HepG2 (cell line): ENCODE results near the gene ANKRD35. TPM values are rescaled to one million over a fixed set of nuclear protein-coding genes. Genes with fewer than 3 reads are reported as not detected.

Source experiments
- ATAC-seq: fragments of 200-7000 bp; cut with Tn5 transposase; 3 replicates; pipeline ENCODE4 v1.9.1; 2020; ENCODE audit warnings: mild to moderate bottlenecking, moderate library complexity
- BruUV-seq: library from RNA; stranded (reverse); fragments of 400-500 nt; replicated peaks from 2 replicates; lab custom pipeline; 2021; lab: Mats Ljungman, UMichigan
- CTCF ChIA-PET: fragments of 300-600 bp; formaldehyde crosslinking; extraction: SDS; loops from one replicate; lab custom pipeline; 2021; ENCODE audit warnings: low total read pairs, inconsistent platforms, low intra/inter-chr PET ratio; lab: Yijun Ruan, JAX
- POLR2A ChIA-PET: fragments of 350-600 bp; sonication (Branson Sonifier 250); formaldehyde crosslinking; loops from one replicate; lab custom pipeline; 2020; ENCODE audit warnings: antibody characterized with exemption, inconsistent platforms; lab: Yijun Ruan, JAX
- DNase-seq: peaks from one replicate; pipeline ENCODE4 v3.0.0-alpha.2; 2015; ENCODE audit warnings: low spot score
- FAIRE-seq: peaks from 3 replicates; lab custom pipeline; 2011; peaks lifted over from hg19 to GRCh38; lab: Jason Lieb, UNC
- H2AFZ ChIP-seq: one replicate; pipeline ENCODE4 v1.6.1; 2011; ENCODE audit warnings: low read length, inconsistent platforms
- H3K27ac ChIP-seq: fragments of 300-600 bp; 3 replicates; pipeline ENCODE4 v1.8.0; 2011; ENCODE audit warnings: mixed run types, mild to moderate bottlenecking, mixed read lengths, low read length, inconsistent platforms; ENCODE audit not compliant: insufficient read depth; ENCODE audit errors: extremely low read length
- H3K27me3 ChIP-seq, 2 experiments: fragments of 200-600 bp in 1 of 2; 2 replicates in 1 of 2; 3 replicates in 1 of 2; pipeline versions ENCODE4 v1.6.0 to v1.8.0; 2011; ENCODE audit warnings: low read length in 2 of 2, mild to moderate bottlenecking in 2 of 2, moderate library complexity in 2 of 2, inconsistent platforms in 1 of 2; ENCODE audit not compliant: insufficient read depth in 2 of 2, control insufficient read depth in 1 of 2
- H3K36me3 ChIP-seq, 2 experiments: fragments of 200-600 bp in 1 of 2; replicated peaks in 1 of 2; 2 replicates in 1 of 2; 3 replicates in 1 of 2; pipeline versions ENCODE4 v1.5.1 to v1.8.0; 2011; ENCODE audit warnings: low read length in 2 of 2, inconsistent platforms in 1 of 2; ENCODE audit not compliant: insufficient read depth in 2 of 2, control insufficient read depth in 1 of 2
- H3K4me1 ChIP-seq: 2 replicates; pipeline ENCODE4 v1.5.1; 2012; ENCODE audit warnings: low read length, inconsistent platforms; ENCODE audit not compliant: insufficient read depth
- H3K4me2 ChIP-seq: 2 replicates; pipeline ENCODE4 v1.6.0; 2011; ENCODE audit warnings: low read depth, low read length, inconsistent platforms
- H3K4me3 ChIP-seq, 3 experiments: fragments of 200-600 bp in 1 of 3; sonication (generic), shearing (Covaris generic) in 1 of 3; replicated peaks in 1 of 3; 2 replicates each; pipeline ENCODE4 v1.5.1; 2011 to 2016; ENCODE audit warnings: low read length in 3 of 3, inconsistent platforms in 2 of 3, low read depth in 2 of 3, mild to moderate bottlenecking in 2 of 3, control low read depth in 1 of 3, mixed read lengths in 1 of 3; ENCODE audit not compliant: insufficient read depth in 1 of 3
- H3K79me2 ChIP-seq: one replicate; pipeline ENCODE4 v1.6.1; 2011; ENCODE audit warnings: low read length, inconsistent platforms; ENCODE audit not compliant: insufficient read depth
- H3K9ac ChIP-seq: 2 replicates; pipeline ENCODE4 v1.6.0; 2011; ENCODE audit warnings: mild to moderate bottlenecking, low read depth, low read length, inconsistent platforms; ENCODE audit not compliant: insufficient read depth
- H3K9me3 ChIP-seq: 2 replicates; pipeline ENCODE4 v1.5.1; 2012; ENCODE audit warnings: mild to moderate bottlenecking, low read length
- H4K20me1 ChIP-seq: 2 replicates; pipeline ENCODE4 v1.6.0; 2011; ENCODE audit warnings: inconsistent platforms, mild to moderate bottlenecking, low read length, moderate library complexity; ENCODE audit not compliant: insufficient read depth
- ARHGAP35 ChIP-seq: sonication (generic); formaldehyde crosslinking; IDR thresholded peaks from 2 replicates; pipeline ENCODE4 v1.9.0; 2022; ENCODE audit warnings: mild to moderate bottlenecking, inconsistent platforms, moderate library complexity, missing genetic modification reagents, borderline replicate concordance
- CEBPG ChIP-seq: IDR thresholded peaks from 2 replicates; pipeline ENCODE4 v1.6.1; 2016
- DNMT3B ChIP-seq: conservative IDR thresholded peaks from 2 replicates; pipeline ENCODE4 v1.6.1; 2016; ENCODE audit warnings: missing biosample characterization, control low read depth
- GTF2F1 ChIP-seq: fragments of 150-350 bp; IDR thresholded peaks from 2 replicates; pipeline ENCODE4 v1.6.1; 2014; ENCODE audit warnings: low read length
- ISX ChIP-seq: sonication (generic); formaldehyde crosslinking; conservative IDR thresholded peaks from 2 replicates; pipeline ENCODE4 v1.5.0; 2020; ENCODE audit warnings: missing genetic modification reagents
- KAT7 ChIP-seq: IDR thresholded peaks from 2 replicates; pipeline ENCODE4 v1.6.1; 2018; ENCODE audit warnings: borderline replicate concordance, missing compliant biosample characterization
- MBNL3 ChIP-seq: fragments of 250-450 bp; sonication (Bioruptor Pico); conservative IDR thresholded peaks from 2 replicates; pipeline ENCODE4 v1.8.0; 2022; ENCODE audit warnings: mild to moderate bottlenecking, inconsistent platforms
- NR1H2 ChIP-seq: sonication (generic); formaldehyde crosslinking; IDR thresholded peaks from 2 replicates; pipeline ENCODE4 v1.8.1; 2022; ENCODE audit warnings: low read depth, missing genetic modification reagents, borderline replicate concordance
- SNAPC2 ChIP-seq: sonication (generic); formaldehyde crosslinking; IDR thresholded peaks from 2 replicates; pipeline ENCODE4 v1.8.1; 2022; ENCODE audit warnings: mild to moderate bottlenecking, missing genetic modification reagents
- ZNF777 ChIP-seq: sonication (generic); formaldehyde crosslinking; IDR thresholded peaks from 2 replicates; pipeline ENCODE4 v1.4.0; 2020; ENCODE audit warnings: missing genetic modification reagents
- WGBS: methylation state at CpG from one replicate; pipeline ENCODE4 v1.1.6; 2017; ENCODE audit warnings: low lambda C conversion rate; 5-methylcytosine and 5-hydroxymethylcytosine counted together
- in situ Hi-C: cut with HindIII; loops from 2 replicates; pipeline ENCODE4 v1.10.0; 2017; ENCODE audit warnings: low pct_unique_long_range_greater_than_20kb; ENCODE audit not compliant: extremely low pct_ligation_motif_present
- intact Hi-C: fragments of 100-400 bp; cut with micrococcal nuclease; formaldehyde crosslinking; loops from one replicate; pipeline ENCODE4 v1.10.0; 2022; ENCODE audit not compliant: unreplicated experiment
- polyA plus RNA-seq, 8 experiments: library from polyadenylated mRNA; depleted of rRNA in 3 of 8; stranded (reverse) in 7 of 8; unstranded in 1 of 8; fragments of >200 nt; fragmentation: Illumina TruSeq in 4 of 8; extraction: Trizol in 4 of 8; gene quantifications; 2 replicates each; pipeline versions ENCODE4 v1.2.1 to v1.2.3, GENCODE V29; 2011 to 2016; ENCODE audit warnings: low read depth in 4 of 8, missing spikeins in 1 of 8, mixed read lengths in 1 of 8; ENCODE audit not compliant: insufficient read depth in 1 of 8
- total RNA-seq, 5 experiments: library from RNA; depleted of rRNA; stranded (reverse); fragments of >200 nt; fragmentation: Illumina TruSeq; extraction: Trizol; gene quantifications; 2 replicates each; pipeline ENCODE4 v1.2.3, GENCODE V29; 2016; ENCODE audit warnings: low read depth in 1 of 5
- TF ChIP-seq, protein P1 (sequence below): sonication (generic); formaldehyde crosslinking; IDR thresholded peaks from 2 replicates; pipeline ENCODE4 v1.4.0; 2020; ENCODE audit warnings: missing genetic modification reagents, borderline replicate concordance
- TF ChIP-seq, protein P2 (sequence below): sonication (generic); formaldehyde crosslinking; IDR thresholded peaks from 2 replicates; pipeline ENCODE4 v1.4.0; 2020; ENCODE audit warnings: missing genetic modification reagents; ENCODE audit errors: not compliant biosample characterization

Gene ANKRD35
- total and polyA plus RNA-seq, 2 of the 13 experiments (the other 11 are each of a cell fraction or from before 2014, with no cell fraction given), result 0.02 TPM; not detected in 1

DNA sequence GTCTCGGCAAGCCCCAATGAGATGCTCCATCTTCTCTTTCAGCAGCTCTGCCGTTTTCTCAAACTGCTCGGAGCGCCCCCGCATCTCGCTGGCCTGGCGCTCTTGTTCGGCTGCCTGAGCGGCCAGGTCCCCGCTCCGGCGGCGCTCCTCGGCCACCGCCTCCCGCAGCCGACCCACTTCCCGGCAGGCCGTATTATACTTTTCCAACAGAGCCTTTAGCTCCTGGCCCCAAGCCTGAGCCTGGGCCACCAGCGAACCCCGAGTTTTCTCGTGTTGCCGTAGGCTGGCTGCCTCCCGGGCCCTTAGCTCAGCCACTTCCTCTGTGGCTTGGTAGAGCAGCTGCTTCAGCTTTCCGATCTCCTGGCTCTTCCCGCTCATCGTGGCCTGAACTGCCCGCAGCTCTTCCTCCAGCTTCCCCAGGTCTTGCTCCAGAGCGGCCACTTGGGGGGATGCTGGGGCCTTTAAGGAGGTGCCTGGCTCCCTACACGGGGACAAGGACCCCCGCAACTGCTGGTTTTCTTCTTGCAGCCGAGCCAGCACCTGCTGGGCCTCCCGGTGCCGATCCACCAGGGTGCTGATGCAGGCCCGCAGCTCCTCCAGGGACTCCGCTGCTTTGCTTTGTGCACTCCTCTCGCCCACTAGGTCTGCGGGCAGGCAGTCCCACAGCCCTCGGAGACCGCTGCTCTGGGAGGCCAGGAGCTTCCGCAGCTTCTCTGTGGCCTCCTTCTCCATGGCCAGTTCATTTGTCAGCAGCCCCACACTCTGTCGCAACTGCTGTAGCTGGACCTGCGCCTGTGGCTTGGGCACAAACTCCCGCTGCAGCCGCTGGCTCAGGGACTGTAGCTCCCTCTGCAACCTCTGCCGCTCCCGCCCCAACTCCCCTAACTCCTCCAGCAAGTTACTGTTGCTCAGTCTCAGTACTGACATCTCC is 13.4 kb downstream of the ANKRD35 start (continued):
- TF ChIP-seq, protein P1, sequence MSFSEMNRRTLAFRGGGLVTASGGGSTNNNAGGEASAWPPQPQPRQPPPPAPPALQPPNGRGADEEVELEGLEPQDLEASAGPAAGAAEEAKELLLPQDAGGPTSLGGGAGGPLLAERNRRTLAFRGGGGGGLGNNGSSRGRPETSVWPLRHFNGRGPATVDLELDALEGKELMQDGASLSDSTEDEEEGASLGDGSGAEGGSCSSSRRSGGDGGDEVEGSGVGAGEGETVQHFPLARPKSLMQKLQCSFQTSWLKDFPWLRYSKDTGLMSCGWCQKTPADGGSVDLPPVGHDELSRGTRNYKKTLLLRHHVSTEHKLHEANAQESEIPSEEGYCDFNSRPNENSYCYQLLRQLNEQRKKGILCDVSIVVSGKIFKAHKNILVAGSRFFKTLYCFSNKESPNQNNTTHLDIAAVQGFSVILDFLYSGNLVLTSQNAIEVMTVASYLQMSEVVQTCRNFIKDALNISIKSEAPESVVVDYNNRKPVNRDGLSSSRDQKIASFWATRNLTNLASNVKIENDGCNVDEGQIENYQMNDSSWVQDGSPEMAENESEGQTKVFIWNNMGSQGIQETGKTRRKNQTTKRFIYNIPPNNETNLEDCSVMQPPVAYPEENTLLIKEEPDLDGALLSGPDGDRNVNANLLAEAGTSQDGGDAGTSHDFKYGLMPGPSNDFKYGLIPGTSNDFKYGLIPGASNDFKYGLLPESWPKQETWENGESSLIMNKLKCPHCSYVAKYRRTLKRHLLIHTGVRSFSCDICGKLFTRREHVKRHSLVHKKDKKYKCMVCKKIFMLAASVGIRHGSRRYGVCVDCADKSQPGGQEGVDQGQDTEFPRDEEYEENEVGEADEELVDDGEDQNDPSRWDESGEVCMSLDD (CRISPR knock-in tag), result no peak
- no peak for TF ChIP-seq NR1H2 (CRISPR knock-in tag)
- no peak for TF ChIP-seq SNAPC2
- TF ChIP-seq CEBPG (CRISPR knock-in tag), result no peak
- TF ChIP-seq, all 625 proteins: peak for 5

DNA sequence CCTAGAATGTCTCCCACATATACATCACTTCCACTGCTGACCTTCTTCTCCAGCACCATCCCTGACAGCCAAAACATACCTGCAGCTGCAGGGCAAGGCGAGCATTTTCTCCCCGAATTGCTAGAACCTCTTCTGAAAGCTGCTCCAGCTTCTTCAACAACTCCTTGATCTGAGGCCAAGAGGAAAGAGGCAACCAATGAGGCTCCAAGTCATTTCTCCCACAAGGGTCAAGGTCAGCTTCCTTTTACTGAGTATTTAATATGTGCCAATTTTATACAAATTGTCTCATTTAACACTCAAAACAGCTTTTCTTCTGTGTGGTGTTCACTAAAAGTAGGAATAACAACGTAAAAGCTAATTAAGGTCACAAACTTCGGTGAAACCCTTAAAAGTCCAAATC is 17.4 kb downstream of the ANKRD35 start:
- BruUV-seq, result no TSS peak
- Histone ChIP-seq H3K4me3 (no peak overlapping the region), H3K4me1 (no peaks in the 10 kb centered on the region), H2AFZ (no peak overlapping the region), H3K27me3 (peaks cover 2 to 33% of the 10 kb centered on the region in 2 experiments; a peak in 3 of 5 replicates), H3K9ac (no peak overlapping the region), H3K36me3 (no peaks in the 10 kb centered on the region), H3K9me3 (no peaks in the 10 kb centered on the region), H4K20me1 (no peaks in the 10 kb centered on the region), H3K79me2 (no peaks in the 10 kb centered on the region), H3K27ac (no peak overlapping the region), H3K4me2 (no peak overlapping the region)
- DNase-seq, result no peak
- 14% methylated on average over 4 of the region's 4 CpGs for WGBS
- CTCF ChIA-PET, result no interaction called here
- ATAC-seq, result no peak
- no peak for TF ChIP-seq ARHGAP35 (CRISPR knock-in tag)
- TF ChIP-seq MBNL3 (CRISPR knock-in tag), result no peak
- TF ChIP-seq, protein P2, sequence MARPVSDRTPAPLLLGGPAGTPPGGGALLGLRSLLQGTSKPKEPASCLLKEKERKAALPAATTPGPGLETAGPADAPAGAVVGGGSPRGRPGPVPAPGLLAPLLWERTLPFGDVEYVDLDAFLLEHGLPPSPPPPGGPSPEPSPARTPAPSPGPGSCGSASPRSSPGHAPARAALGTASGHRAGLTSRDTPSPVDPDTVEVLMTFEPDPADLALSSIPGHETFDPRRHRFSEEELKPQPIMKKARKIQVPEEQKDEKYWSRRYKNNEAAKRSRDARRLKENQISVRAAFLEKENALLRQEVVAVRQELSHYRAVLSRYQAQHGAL (CRISPR knock-in tag), result no peak
- TF ChIP-seq ZNF777 (CRISPR knock-in tag), result no peak
- no peak for TF ChIP-seq DNMT3B (CRISPR knock-in tag)
- no peak for TF ChIP-seq ISX
- TF ChIP-seq KAT7 (CRISPR knock-in tag), result no peak
- TF ChIP-seq GTF2F1, result no peak
- POLR2A ChIA-PET, result no interaction called here
- in situ Hi-C loops, result no loop called here
- FAIRE-seq, result no peak
- intact Hi-C loops, result no loop called here
